HEK293 (cell line): ENCODE data around the gene CENPX.

ENCODE experiments used
- CTCF ChIA-PET: fragments of 350-600 bp; formaldehyde crosslinking; extraction: SDS; loops from one replicate; lab custom pipeline; 2021; ENCODE audit warnings: antibody characterized with exemption; lab: Yijun Ruan, JAX
- POLR2A ChIA-PET: fragments of 300-600 bp; formaldehyde crosslinking; extraction: SDS; loops from one replicate; lab custom pipeline; 2020; ENCODE audit warnings: antibody characterized with exemption, inconsistent platforms; lab: Yijun Ruan, JAX
- H3K27ac ChIP-seq: fragments of 200-500 bp; sonication (Bioruptor generic); 2 replicates; pipeline ENCODE4 v1.5.1; 2014; ENCODE audit warnings: low read depth, low read length, control low read depth, inconsistent platforms; ENCODE audit errors: extremely low read depth
- H3K36me3 ChIP-seq, 2 experiments: fragments of 200-500 bp in 1 of 2; sonication (Bioruptor generic) in 1 of 2; 1 replicate in 1 of 2; 2 replicates in 1 of 2; pipeline ENCODE4 v1.5.1; 2014 to 2017; ENCODE audit warnings: inconsistent platforms in 2 of 2, low read length in 2 of 2; ENCODE audit not compliant: control insufficient read depth in 2 of 2, insufficient read depth in 1 of 2
- H3K4me1 ChIP-seq: fragments of 200-500 bp; sonication (Bioruptor generic); 2 replicates; pipeline ENCODE4 v1.5.1; 2014; ENCODE audit warnings: mild to moderate bottlenecking, low read length, inconsistent platforms; ENCODE audit not compliant: control insufficient read depth, insufficient read depth
- H3K4me3 ChIP-seq: 2 replicates; pipeline ENCODE4 v1.5.1; 2011; ENCODE audit warnings: low read depth, mild to moderate bottlenecking, control low read depth, low read length, moderate library complexity
- H3K9me3 ChIP-seq: fragments of 200-500 bp; sonication (Bioruptor generic); 2 replicates; pipeline ENCODE4 v1.5.1; 2014; ENCODE audit warnings: low read depth, low read length, inconsistent platforms; ENCODE audit not compliant: control insufficient read depth, insufficient read depth
- HOXC10 ChIP-seq: sonication (generic); formaldehyde crosslinking; IDR thresholded peaks from 2 replicates; pipeline ENCODE4 v1.8.1; 2023; ENCODE audit warnings: mild to moderate bottlenecking, missing genetic modification reagents
- KLF1 ChIP-seq: fragments of 450-650 bp; formaldehyde crosslinking; IDR thresholded peaks from 2 replicates; pipeline ENCODE4 v1.5.1; 2016; ENCODE audit warnings: missing biosample characterization, missing genetic modification characterization
- KLF17 ChIP-seq: fragments of 450-650 bp; formaldehyde crosslinking; IDR thresholded peaks from 2 replicates; pipeline ENCODE4 v1.5.1; 2016; ENCODE audit warnings: missing biosample characterization, missing genetic modification characterization
- RBAK ChIP-seq: fragments of 450-650 bp; formaldehyde crosslinking; IDR thresholded peaks from 2 replicates; pipeline ENCODE4 v1.5.1; 2016; ENCODE audit warnings: missing biosample characterization, missing genetic modification characterization
- REPIN1 ChIP-seq: fragments of 450-650 bp; formaldehyde crosslinking; IDR thresholded peaks from 2 replicates; pipeline ENCODE4 v1.5.1; 2017; ENCODE audit warnings: missing biosample characterization, missing genetic modification characterization, low read depth
- SCRT2 ChIP-seq: fragments of 450-650 bp; formaldehyde crosslinking; IDR thresholded peaks from 2 replicates; pipeline ENCODE4 v1.5.1; 2016; ENCODE audit warnings: missing biosample characterization, missing genetic modification characterization
- SP2 ChIP-seq: fragments of 450-650 bp; formaldehyde crosslinking; IDR thresholded peaks from 2 replicates; pipeline ENCODE4 v1.5.1; 2016; ENCODE audit warnings: missing biosample characterization, missing genetic modification characterization
- TCF7L2 ChIP-seq: IDR thresholded peaks from 2 replicates; pipeline ENCODE4 v1.6.1; 2011; ENCODE audit warnings: low read depth, mild to moderate bottlenecking, inconsistent platforms, low read length, moderate library complexity, borderline replicate concordance
- ZBTB10 ChIP-seq: fragments of 450-650 bp; formaldehyde crosslinking; IDR thresholded peaks from 2 replicates; pipeline ENCODE4 v1.5.1; 2016; ENCODE audit warnings: missing biosample characterization, missing genetic modification characterization
- ZNF114 ChIP-seq: fragments of 450-650 bp; formaldehyde crosslinking; IDR thresholded peaks from 2 replicates; pipeline ENCODE4 v1.5.0; 2017; ENCODE audit warnings: missing biosample characterization, missing genetic modification characterization
- ZNF121 ChIP-seq: fragments of 450-650 bp; formaldehyde crosslinking; IDR thresholded peaks from 2 replicates; pipeline ENCODE4 v1.5.1; 2016; ENCODE audit warnings: missing biosample characterization, missing genetic modification characterization
- ZNF133 ChIP-seq: fragments of 450-650 bp; formaldehyde crosslinking; IDR thresholded peaks from 2 replicates; pipeline ENCODE4 v1.5.1; 2016; ENCODE audit warnings: missing biosample characterization, missing genetic modification characterization
- ZNF140 ChIP-seq: fragments of 450-650 bp; formaldehyde crosslinking; IDR thresholded peaks from 2 replicates; pipeline ENCODE4 v1.5.1; 2016; ENCODE audit warnings: missing biosample characterization, missing genetic modification characterization
- ZNF366 ChIP-seq: fragments of 450-650 bp; formaldehyde crosslinking; conservative IDR thresholded peaks from 2 replicates; pipeline ENCODE4 v1.5.1; 2016; ENCODE audit warnings: missing biosample characterization, missing genetic modification characterization
- ZNF37A ChIP-seq: fragments of 450-650 bp; IDR thresholded peaks from 2 replicates; pipeline ENCODE4 v1.5.1; 2018; ENCODE audit warnings: missing biosample characterization, missing genetic modification characterization
- ZNF433 ChIP-seq: fragments of 450-650 bp; formaldehyde crosslinking; IDR thresholded peaks from 2 replicates; pipeline ENCODE4 v1.5.1; 2016; ENCODE audit warnings: missing biosample characterization, missing genetic modification characterization, low read depth
- ZNF555 ChIP-seq: fragments of 450-650 bp; formaldehyde crosslinking; conservative IDR thresholded peaks from 2 replicates; pipeline ENCODE4 v1.5.1; 2017; ENCODE audit warnings: missing biosample characterization, mild to moderate bottlenecking, missing genetic modification characterization, inconsistent platforms
- ZNF571 ChIP-seq: fragments of 450-650 bp; formaldehyde crosslinking; IDR thresholded peaks from 2 replicates; pipeline ENCODE4 v1.5.0; 2017; ENCODE audit warnings: missing biosample characterization, missing genetic modification characterization
- ZNF629 ChIP-seq: fragments of 450-650 bp; formaldehyde crosslinking; IDR thresholded peaks from 2 replicates; pipeline ENCODE4 v1.5.1; 2017; ENCODE audit warnings: missing biosample characterization, missing genetic modification characterization
- ZNF830 ChIP-seq: fragments of 450-650 bp; IDR thresholded peaks from 2 replicates; pipeline ENCODE4 v1.5.0; 2018; ENCODE audit warnings: missing biosample characterization, missing genetic modification characterization, low read depth, mild to moderate bottlenecking, moderate library complexity

CENPX gene

GRCh38 chr17:81999976-82000802 is 22.5 kb downstream of the CENPX start:
- Histone ChIP-seq H3K36me3 (peaks cover 0 to 6% of the 10 kb centered on the region in 2 experiments; a peak in 1 of 3 replicates), H3K4me3 (no peak overlapping the region), H3K4me1 (peaks cover 6% of the 10 kb centered on the region; the same call in 1 of the 2 replicates), H3K27ac (no peak overlapping the region), H3K9me3 (no peaks in the 10 kb centered on the region)
- TF ChIP-seq TCF7L2 = no peak
- no peak for TF ChIP-seq SP2
- TF ChIP-seq ZNF433 (tag by site-specific recombination) = no peak
- no peak for TF ChIP-seq ZNF140 (tag by site-specific recombination)
- peak; percentile 42; the same call in 1 of the 2 replicates for TF ChIP-seq KLF17 (tag by site-specific recombination)
- TF ChIP-seq RBAK (tag by site-specific recombination) = no peak
- peak; percentile 92 for TF ChIP-seq KLF1 (tag by site-specific recombination)
- no peak for TF ChIP-seq ZNF555 (tag by site-specific recombination)
- ChIA-PET POLR2A (no interaction called here), CTCF (interaction anchor here (0.5 kb wide), 1 partner anchor 22 kb away, joined by 3 read pairs; the partner anchor contains the start of gene CENPX)

- Histone ChIP-seq H3K4me1 (peaks cover 6% of the 10 kb centered on the region; the same call in 1 of the 2 replicates), H3K27ac (no peak overlapping the region), H3K9me3 (no peaks in the 10 kb centered on the region), H3K4me3 (no peak overlapping the region), H3K36me3 (peaks cover 0 to 6% of the 10 kb centered on the region in 2 experiments; a peak in 1 of 3 replicates)
- TF ChIP-seq ZNF133 (tag by site-specific recombination) (no peak), ZNF366 (no peak), HOXC10 (CRISPR knock-in tag) (no peak), ZBTB10 (tag by site-specific recombination) (no peak), REPIN1 (tag by site-specific recombination) (no peak), ZNF37A (tag by site-specific recombination) (no peak), ZNF114 (no peak), ZNF571 (tag by site-specific recombination) (no peak), ZNF121 (tag by site-specific recombination) (no peak), ZNF830 (tag by site-specific recombination) (no peak), SCRT2 (tag by site-specific recombination) (no peak), ZNF629 (tag by site-specific recombination) (no peak)
- ChIA-PET POLR2A (interaction anchor here (0.7 kb wide), 1 partner anchor 189 kb away, joined by 5 read pairs; no protein-coding TSS in a partner anchor), CTCF (interaction anchor here (0.5 kb wide), 1 partner anchor 23 kb away, joined by 3 read pairs; the partner anchor contains the start of gene CENPX)
Observed at GRCh38 chr17:81999587-81999975, 23.1 kb downstream of the CENPX start.
